ENCODE data around the gene DLK1. TPM values are rescaled to one million over a fixed set of nuclear protein-coding genes. Genes with fewer than 3 reads are reported as not detected.
A peak's percentile ranks its signal among the peaks of the same experiment; 100 is the strongest.

DLK1 gene
- total and polyA plus RNA-seq, 10 donors = 0.17 to 0.79 (median 0.38) TPM; not detected in 7

DNA sequence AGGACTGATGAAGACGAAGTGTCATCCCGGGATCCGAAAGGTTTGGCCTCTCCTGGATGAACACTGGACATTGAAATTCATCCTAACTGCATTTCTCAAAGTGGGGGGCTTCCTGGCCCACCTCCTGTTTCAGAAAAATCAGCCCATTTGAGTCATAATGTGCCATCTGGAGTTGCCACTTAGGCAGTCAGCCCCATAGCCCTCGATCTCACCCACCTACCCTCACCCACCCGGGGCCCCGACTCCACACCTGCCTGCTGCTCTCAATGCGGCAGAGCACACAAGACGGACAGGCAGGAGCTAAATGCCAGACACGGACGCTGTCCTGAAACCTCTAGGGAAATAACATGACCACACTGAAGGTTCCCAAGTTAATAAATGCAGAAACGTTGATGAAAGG lies 12.6 kb downstream of the DLK1 start:
- TF ChIP-seq POLR2A (IDR thresholded peaks at IDR 0.05) (no peak), POLR2AphosphoS5 (IDR thresholded peaks at IDR 0.05) (no peak)
- TF ChIP-seq, protein P1, sequence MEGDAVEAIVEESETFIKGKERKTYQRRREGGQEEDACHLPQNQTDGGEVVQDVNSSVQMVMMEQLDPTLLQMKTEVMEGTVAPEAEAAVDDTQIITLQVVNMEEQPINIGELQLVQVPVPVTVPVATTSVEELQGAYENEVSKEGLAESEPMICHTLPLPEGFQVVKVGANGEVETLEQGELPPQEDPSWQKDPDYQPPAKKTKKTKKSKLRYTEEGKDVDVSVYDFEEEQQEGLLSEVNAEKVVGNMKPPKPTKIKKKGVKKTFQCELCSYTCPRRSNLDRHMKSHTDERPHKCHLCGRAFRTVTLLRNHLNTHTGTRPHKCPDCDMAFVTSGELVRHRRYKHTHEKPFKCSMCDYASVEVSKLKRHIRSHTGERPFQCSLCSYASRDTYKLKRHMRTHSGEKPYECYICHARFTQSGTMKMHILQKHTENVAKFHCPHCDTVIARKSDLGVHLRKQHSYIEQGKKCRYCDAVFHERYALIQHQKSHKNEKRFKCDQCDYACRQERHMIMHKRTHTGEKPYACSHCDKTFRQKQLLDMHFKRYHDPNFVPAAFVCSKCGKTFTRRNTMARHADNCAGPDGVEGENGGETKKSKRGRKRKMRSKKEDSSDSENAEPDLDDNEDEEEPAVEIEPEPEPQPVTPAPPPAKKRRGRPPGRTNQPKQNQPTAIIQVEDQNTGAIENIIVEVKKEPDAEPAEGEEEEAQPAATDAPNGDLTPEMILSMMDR (IDR thresholded peaks at IDR 0.05 in 8 of 11, conservative IDR thresholded peaks at IDR 0.05 in 3 of 11) = no peak
- H3K9me3 ChIP-seq = peaks cover 0 to 11% (median 0%) of the 10 kb centered on the region in 8 donors
- no peaks in the 10 kb centered on the region for H3K4me1 ChIP-seq
- DNase-seq = peak; percentile 42
- H3K27ac ChIP-seq = no peak overlapping the region
- WGBS, 5 donors = 86 to 92% (median 89%) methylated on average over 11 of the region's 11 CpGs
- no peak overlapping the region for H3K4me3 ChIP-seq
- H3K27me3 ChIP-seq (replicated peaks in 1 of 7) = no peaks in the 10 kb centered on the region
- intact Hi-C loops (cut with DNase I; ENCODE audit: low total_unique reads) = no loop called here
- H3K36me3 ChIP-seq = no peaks in the 10 kb centered on the region

DNA sequence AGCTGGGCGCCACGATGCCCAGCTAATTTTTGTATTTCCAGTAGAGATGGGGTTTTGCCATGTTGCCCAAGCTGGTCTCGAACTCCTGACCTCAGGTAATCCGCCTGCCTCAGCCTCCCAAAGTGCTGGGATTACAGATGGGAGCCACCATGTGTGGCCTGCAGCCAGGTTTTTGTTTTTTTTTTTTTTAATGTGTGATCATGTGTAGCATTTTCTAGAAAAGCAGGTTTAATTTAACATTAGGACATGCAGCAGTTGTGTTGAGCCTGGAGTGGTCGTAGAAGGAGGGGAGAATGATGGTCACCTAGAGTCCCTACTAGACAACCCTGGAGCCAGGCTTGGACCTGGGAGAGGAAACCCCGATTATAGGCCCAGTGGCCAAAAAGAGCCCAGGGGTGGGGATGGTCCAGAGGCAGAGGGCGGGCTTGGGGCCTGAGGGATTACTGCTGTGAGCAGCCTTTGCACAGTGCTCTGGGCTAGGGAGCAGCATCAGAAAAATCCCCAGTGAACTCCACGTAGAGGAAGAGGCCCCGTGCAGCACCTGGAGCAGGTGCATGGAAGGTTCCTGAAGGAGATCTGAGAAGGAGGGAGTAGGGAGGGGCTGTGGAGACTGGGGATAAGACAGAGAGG lies 13.6 kb downstream of the DLK1 start:
- DNase-seq = peak; percentile 39
- 77 to 89% (median 81%) methylated on average over 8 to 9 of the region's 9 CpGs for WGBS, 5 donors
- no peaks in the 10 kb centered on the region for H3K27me3 ChIP-seq (replicated peaks in 1 of 7)

DNA sequence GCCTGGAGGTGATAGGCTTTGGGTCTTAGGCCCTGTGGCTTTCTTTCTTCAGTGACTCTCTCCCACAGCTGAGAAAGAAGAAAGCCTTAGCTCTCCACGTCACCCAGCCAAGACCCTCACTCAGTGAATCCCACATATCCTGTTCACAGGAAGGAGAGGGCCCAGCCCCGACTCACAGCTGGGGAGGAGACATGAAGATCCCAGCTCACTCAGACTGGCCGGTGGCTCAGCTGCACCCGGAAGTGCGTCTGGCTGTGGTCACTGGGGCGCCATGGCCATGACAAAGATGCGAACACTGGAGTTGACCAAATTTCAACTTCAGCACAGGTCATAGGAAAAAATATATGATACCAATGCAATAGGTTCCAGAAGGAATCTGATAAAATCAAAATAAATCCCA lies 14.2 kb downstream of the DLK1 start:
- no peak overlapping the region for H3K27ac ChIP-seq
- intact Hi-C loops (cut with DNase I; ENCODE audit: low total_unique reads) = no loop called here
- peaks cover 0 to 11% (median 0%) of the 10 kb centered on the region in 8 donors for H3K9me3 ChIP-seq
- DNase-seq = peak; percentile 37
- H3K4me3 ChIP-seq = no peak overlapping the region
- 93 to 97% (median 94%) methylated on average over 7 of the region's 7 CpGs for WGBS, 5 donors
- H3K27me3 ChIP-seq (replicated peaks in 1 of 7) = no peaks in the 10 kb centered on the region
- TF ChIP-seq POLR2A (IDR thresholded peaks at IDR 0.05) (no peak), POLR2AphosphoS5 (IDR thresholded peaks at IDR 0.05) (no peak)
- TF ChIP-seq, protein P1 (IDR thresholded peaks at IDR 0.05 in 8 of 11, conservative IDR thresholded peaks at IDR 0.05 in 3 of 11) = no peak
- no peaks in the 10 kb centered on the region for H3K36me3 ChIP-seq
- no peaks in the 10 kb centered on the region for H3K4me1 ChIP-seq

More for the DNA sequence above, 13.6 kb downstream of the DLK1 start:
- Histone ChIP-seq H3K9me3 (peaks cover 0 to 11% (median 0%) of the 10 kb centered on the region in 8 donors), H3K27ac (no peak overlapping the region), H3K4me1 (no peaks in the 10 kb centered on the region), H3K36me3 (no peaks in the 10 kb centered on the region), H3K4me3 (no peak overlapping the region)
- TF ChIP-seq POLR2A (IDR thresholded peaks at IDR 0.05) = no peak
- TF ChIP-seq, protein P1 (IDR thresholded peaks at IDR 0.05 in 8 of 11, conservative IDR thresholded peaks at IDR 0.05 in 3 of 11) = no peak
- intact Hi-C loops (cut with DNase I; ENCODE audit: low total_unique reads) = no loop called here

DNA sequence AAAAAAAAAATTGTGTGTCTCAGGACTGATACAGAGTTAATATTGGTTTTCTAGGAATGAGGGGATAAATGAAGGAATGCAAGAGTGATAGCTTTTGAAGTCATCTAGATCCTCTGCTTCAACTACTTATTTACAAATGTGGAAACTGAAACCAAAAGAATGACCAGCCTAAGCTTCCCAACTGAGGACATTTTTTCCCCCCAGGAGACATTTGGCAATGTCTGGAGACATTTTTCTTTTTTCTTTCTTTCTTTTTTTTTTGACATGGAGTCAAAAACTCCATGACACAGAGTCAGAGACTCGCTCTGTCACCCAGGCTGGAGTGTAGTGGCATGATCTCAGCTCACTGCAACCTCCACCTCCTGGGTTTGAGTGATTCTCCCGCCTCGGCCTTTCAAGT lies 15.3 kb downstream of the DLK1 start:
- Histone ChIP-seq H3K4me1 (no peaks in the 10 kb centered on the region), H3K27me3 (replicated peaks in 1 of 7) (no peaks in the 10 kb centered on the region), H3K36me3 (no peaks in the 10 kb centered on the region), H3K9me3 (peaks cover 0 to 11% (median 0%) of the 10 kb centered on the region in 8 donors), H3K27ac (no peak overlapping the region), H3K4me3 (no peak overlapping the region)
- DNase-seq = no peak
- TF ChIP-seq, protein P1 (IDR thresholded peaks at IDR 0.05 in 8 of 11, conservative IDR thresholded peaks at IDR 0.05 in 3 of 11) = no peak
- TF ChIP-seq POLR2AphosphoS5 (IDR thresholded peaks at IDR 0.05) (no peak), POLR2A (IDR thresholded peaks at IDR 0.05) (no peak)
- intact Hi-C loops (cut with DNase I; ENCODE audit: low total_unique reads) = no loop called here
- 52 to 61% (median 57%) methylated on average over 3 of the region's 3 CpGs for WGBS, 5 donors

Measured in spleen (tissue), 11 donors.